HCT116 (cell line): ENCODE data around the gene ITPR1.

Experiments used
- CEBPB ChIP-seq: IDR thresholded peaks from 2 replicates; pipeline ENCODE4 v1.6.1; 2012; ENCODE audit warnings: low read depth
- CTCF ChIP-seq, 3 experiments: fragments of 200-600 bp in 1 of 3; sonication (generic) in 1 of 3; IDR thresholded peaks in 2 of 3; conservative IDR thresholded peaks in 1 of 3; 2 replicates each; pipeline ENCODE4 v1.5.1; 2012 to 2017; ENCODE audit warnings: low read depth in 2 of 3, low read length in 2 of 3, antibody characterized with exemption in 1 of 3, borderline replicate concordance in 1 of 3, control low read depth in 1 of 3, mild to moderate bottlenecking in 1 of 3, mixed read lengths in 1 of 3, mixed run types in 1 of 3, moderate library complexity in 1 of 3; ENCODE audit not compliant: insufficient read depth in 1 of 3
- ELF1 ChIP-seq: IDR thresholded peaks from 2 replicates; pipeline ENCODE4 v1.6.1; 2012; ENCODE audit warnings: low read depth, borderline replicate concordance
- EZH2 ChIP-seq: fragments of 200-600 bp; sonication (generic); IDR thresholded peaks from 2 replicates; pipeline ENCODE4 v1.6.1; 2017; ENCODE audit warnings: antibody characterized with exemption, mixed run types
- EZH2phosphoT487 ChIP-seq: fragments of 200-600 bp; IDR thresholded peaks from 2 replicates; pipeline ENCODE4 v1.6.1; 2018; ENCODE audit warnings: antibody characterized with exemption, borderline replicate concordance
- JUND ChIP-seq: IDR thresholded peaks from 2 replicates; pipeline ENCODE4 v1.6.1; 2012
- POLR2A ChIP-seq: IDR thresholded peaks from 2 replicates; pipeline ENCODE4 v1.7.0; 2011; ENCODE audit warnings: borderline replicate concordance; ENCODE audit not compliant: insufficient read depth, insufficient read length; ENCODE audit errors: extremely low read depth
- RAD21 ChIP-seq: IDR thresholded peaks from 2 replicates; pipeline ENCODE4 v1.6.1; 2012; ENCODE audit warnings: low read depth, mild to moderate bottlenecking
- REST ChIP-seq: IDR thresholded peaks from 2 replicates; pipeline ENCODE4 v1.6.1; 2012; ENCODE audit warnings: low read depth
- YY1 ChIP-seq: IDR thresholded peaks from 2 replicates; pipeline ENCODE4 v1.6.1; 2011; ENCODE audit warnings: low read length, low read depth, moderate library complexity, mild to moderate bottlenecking; ENCODE audit not compliant: insufficient replicate concordance; ENCODE audit errors: extremely low read depth

GRCh38 chr3:4664412-4664811 lies 171.3 kb downstream of the ITPR1 start:
- no peak for TF ChIP-seq YY1
- TF ChIP-seq CTCF (IDR thresholded peaks at IDR 0.05 in 2 of 3, conservative IDR thresholded peaks at IDR 0.05 in 1 of 3; ENCODE audit: borderline replicate concordance in 1 of 3, insufficient read depth in 1 of 3, low read depth in 2 of 3, low read length in 2 of 3): no peak
- no peak for TF ChIP-seq CEBPB
- TF ChIP-seq POLR2A: no peak
- no peak for TF ChIP-seq JUND
- no peak for TF ChIP-seq REST
- TF ChIP-seq EZH2phosphoT487: no peak
- TF ChIP-seq ELF1: no peak
- TF ChIP-seq RAD21: no peak
- TF ChIP-seq EZH2: no peak
